ENCODE measurements around the gene PITPNM3. TPM values are rescaled to one million over a fixed set of nuclear protein-coding genes. Genes with fewer than 3 reads are reported as not detected.
"Not testable (repeated sequence)": the region's sequence is repeated elsewhere in the genome, so short reads cannot be mapped to it uniquely, and the experiment has no call there.

PITPNM3 gene
- total RNA-seq, 1 experiment from 2014 or later, result 4.2 TPM

- TF ChIP-seq ZNF274 (IDR thresholded peaks at IDR 0.05; ENCODE audit: low read depth, low read length) (no peak), JUND (IDR thresholded peaks at IDR 0.05) (no peak), ATF3 (IDR thresholded peaks at IDR 0.05) (no peak), ZFX (IDR thresholded peaks at IDR 0.05) (no peak), SIN3A (IDR thresholded peaks at IDR 0.05; ENCODE audit: low read depth) (no peak), RAD21 (IDR thresholded peaks at IDR 0.05; ENCODE audit: low read depth) (no peak), POLR2AphosphoS5 (IDR thresholded peaks at IDR 0.05; ENCODE audit: low read depth, low read length) (no peak)
These were observed 72.8 kb downstream of the PITPNM3 start (continued) for GRCh38 chr17:6483507-6483906.

DNA sequence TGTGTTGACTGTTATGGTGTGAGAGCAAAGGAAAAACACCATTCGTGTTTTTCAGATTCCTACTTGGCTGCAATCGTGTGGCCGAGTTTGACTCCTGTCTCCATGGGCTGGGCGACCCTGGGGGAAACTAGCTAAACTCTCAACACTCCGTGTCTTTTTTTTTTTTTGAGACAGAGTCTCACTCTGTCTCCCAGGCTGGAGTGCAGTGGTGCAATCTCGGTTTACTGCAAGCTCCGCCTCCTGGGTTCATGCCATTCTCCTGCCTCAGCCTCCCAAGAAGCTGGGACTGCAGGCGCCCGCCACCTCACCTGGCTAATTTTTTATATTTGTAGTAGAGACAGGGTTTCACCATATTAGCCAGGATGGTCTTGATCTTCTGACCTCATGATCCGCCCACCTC lies 73.6 kb downstream of the PITPNM3 start:
- H3K27ac ChIP-seq (ENCODE audit: low read depth, low read length); H3K9me2 ChIP-seq (ENCODE audit: insufficient read depth); H2AFZ ChIP-seq (ENCODE audit: low read depth, low read length, poor library complexity, severe bottlenecking); H3K9me3 ChIP-seq (ENCODE audit: control insufficient read depth in 1 of 2, insufficient read depth in 1 of 2, low read depth in 1 of 2, low read length in 2 of 2); BruUV-seq (replicated peaks); H3K9ac ChIP-seq (ENCODE audit: low read length); H3K4me2 ChIP-seq (ENCODE audit: low read length); H3K27me3 ChIP-seq (ENCODE audit: insufficient read depth, low read length); H3K4me1 ChIP-seq (ENCODE audit: control insufficient read depth in 1 of 2, insufficient read depth in 2 of 2, low read length in 2 of 2); H4K20me1 ChIP-seq (ENCODE audit: insufficient read depth); intact Hi-C loops (cut with micrococcal nuclease); RAD21 ChIA-PET (ENCODE audit: low non-redundant PET in 1 of 2, low total read pairs in 2 of 2, uncharacterized antibody in 2 of 2, unreplicated experiment in 2 of 2); H3K4me3 ChIP-seq (replicated peaks in 1 of 2; ENCODE audit: low read depth in 1 of 2, low read length in 2 of 2); CTCF ChIA-PET; H3K36me3 ChIP-seq (ENCODE audit: control insufficient read depth in 1 of 2, insufficient read depth in 2 of 2, low read length in 2 of 2); H3K79me2 ChIP-seq (ENCODE audit: insufficient read depth, low read length); DNase-seq (ENCODE audit: low read depth, low spot score); ATAC-seq; POLR2A ChIA-PET: not testable (repeated sequence)

DNA sequence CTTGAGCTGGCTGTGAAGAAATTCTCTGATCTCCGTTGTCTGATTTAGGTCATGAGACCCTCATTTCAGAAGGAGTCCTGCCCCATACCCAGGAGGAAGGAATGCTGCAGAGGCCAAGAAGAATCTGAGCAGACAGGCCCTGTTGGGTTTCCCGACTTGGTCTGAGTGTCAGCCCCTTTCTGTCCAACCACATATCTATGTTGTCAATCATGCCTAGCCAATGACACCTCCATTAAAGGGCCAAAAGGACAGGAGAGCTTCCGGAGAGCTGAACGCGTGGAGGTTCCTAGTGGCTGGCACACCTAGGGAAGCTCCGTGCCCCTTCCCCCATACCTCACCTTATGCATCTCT lies 74.3 kb downstream of the PITPNM3 start:
- ChIA-PET RAD21 (ENCODE audit: low non-redundant PET in 1 of 2, low total read pairs in 2 of 2, uncharacterized antibody in 2 of 2, unreplicated experiment in 2 of 2) (no interaction called here), CTCF (no interaction called here), POLR2A (interaction anchor here (0.8 kb wide), 1 partner anchor 9 kb away, joined by 3 read pairs; no protein-coding TSS in a partner anchor)
- no peaks in the 10 kb centered on the region for H3K9me2 ChIP-seq (ENCODE audit: insufficient read depth)
- no peaks in the 10 kb centered on the region for H3K4me1 ChIP-seq (ENCODE audit: control insufficient read depth in 1 of 2, insufficient read depth in 2 of 2, low read length in 2 of 2)
- no peak overlapping the region for H3K4me2 ChIP-seq (ENCODE audit: low read length)
- no peaks in the 10 kb centered on the region for H3K79me2 ChIP-seq (ENCODE audit: insufficient read depth, low read length)
- H3K9ac ChIP-seq (ENCODE audit: low read length), result no peak overlapping the region
- ATAC-seq (no peak), DNase-seq (ENCODE audit: low read depth, low spot score) (no peak)
- no peaks in the 10 kb centered on the region for H3K36me3 ChIP-seq (ENCODE audit: control insufficient read depth in 1 of 2, insufficient read depth in 2 of 2, low read length in 2 of 2)
- no peak for TF ChIP-seq ZNF274 (IDR thresholded peaks at IDR 0.05; ENCODE audit: low read depth, low read length)
- TF ChIP-seq EZH2 (IDR thresholded peaks at IDR 0.05), result no peak
- TF ChIP-seq RAD21 (IDR thresholded peaks at IDR 0.05; ENCODE audit: low read depth), result no peak
- TF ChIP-seq SIN3A (IDR thresholded peaks at IDR 0.05; ENCODE audit: low read depth), result no peak
- no peak for TF ChIP-seq ZFX (IDR thresholded peaks at IDR 0.05)
- no peak for TF ChIP-seq ELF1 (IDR thresholded peaks at IDR 0.05; ENCODE audit: borderline replicate concordance, low read depth)
- no peak for TF ChIP-seq CEBPB (IDR thresholded peaks at IDR 0.05; ENCODE audit: low read depth)
- TF ChIP-seq, protein P1, sequence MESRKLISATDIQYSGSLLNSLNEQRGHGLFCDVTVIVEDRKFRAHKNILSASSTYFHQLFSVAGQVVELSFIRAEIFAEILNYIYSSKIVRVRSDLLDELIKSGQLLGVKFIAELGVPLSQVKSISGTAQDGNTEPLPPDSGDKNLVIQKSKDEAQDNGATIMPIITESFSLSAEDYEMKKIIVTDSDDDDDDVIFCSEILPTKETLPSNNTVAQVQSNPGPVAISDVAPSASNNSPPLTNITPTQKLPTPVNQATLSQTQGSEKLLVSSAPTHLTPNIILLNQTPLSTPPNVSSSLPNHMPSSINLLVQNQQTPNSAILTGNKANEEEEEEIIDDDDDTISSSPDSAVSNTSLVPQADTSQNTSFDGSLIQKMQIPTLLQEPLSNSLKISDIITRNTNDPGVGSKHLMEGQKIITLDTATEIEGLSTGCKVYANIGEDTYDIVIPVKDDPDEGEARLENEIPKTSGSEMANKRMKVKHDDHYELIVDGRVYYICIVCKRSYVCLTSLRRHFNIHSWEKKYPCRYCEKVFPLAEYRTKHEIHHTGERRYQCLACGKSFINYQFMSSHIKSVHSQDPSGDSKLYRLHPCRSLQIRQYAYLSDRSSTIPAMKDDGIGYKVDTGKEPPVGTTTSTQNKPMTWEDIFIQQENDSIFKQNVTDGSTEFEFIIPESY (IDR thresholded peaks at IDR 0.05; ENCODE audit: extremely low read depth, insufficient replicate concordance, low read length), result no peak
- no peak for TF ChIP-seq FOSL1 (IDR thresholded peaks at IDR 0.05; ENCODE audit: low read depth)
- no peak for TF ChIP-seq POLR2AphosphoS5 (IDR thresholded peaks at IDR 0.05; ENCODE audit: low read depth, low read length)
- no peak for TF ChIP-seq CBX3 (IDR thresholded peaks at IDR 0.05; ENCODE audit: low read depth)
- H4K20me1 ChIP-seq (ENCODE audit: insufficient read depth), result no peaks in the 10 kb centered on the region
- H3K4me3 ChIP-seq (replicated peaks in 1 of 2; ENCODE audit: low read depth in 1 of 2, low read length in 2 of 2), result no peak overlapping the region
- no peak overlapping the region for H2AFZ ChIP-seq (ENCODE audit: low read depth, low read length, poor library complexity, severe bottlenecking)
- H3K9me3 ChIP-seq (ENCODE audit: control insufficient read depth in 1 of 2, insufficient read depth in 1 of 2, low read depth in 1 of 2, low read length in 2 of 2), result no peaks in the 10 kb centered on the region
- H3K27ac ChIP-seq (ENCODE audit: low read depth, low read length), result no peak overlapping the region
- no TSS peak for BruUV-seq (replicated peaks)
- intact Hi-C loops (cut with micrococcal nuclease), result no loop called here
- H3K27me3 ChIP-seq (ENCODE audit: insufficient read depth, low read length), result no peaks in the 10 kb centered on the region

All from HCT116 (cell line).